GM19455 (cell line): Measurements from ENCODE around the gene DIAPH2.

ENCODE experiments used
- ATAC-seq: cut with Tn5 transposase; IDR thresholded peaks from one replicate; pipeline ENCODE4 v1.9.1; 2021; ENCODE audit not compliant: unreplicated experiment

Gene DIAPH2

DNA sequence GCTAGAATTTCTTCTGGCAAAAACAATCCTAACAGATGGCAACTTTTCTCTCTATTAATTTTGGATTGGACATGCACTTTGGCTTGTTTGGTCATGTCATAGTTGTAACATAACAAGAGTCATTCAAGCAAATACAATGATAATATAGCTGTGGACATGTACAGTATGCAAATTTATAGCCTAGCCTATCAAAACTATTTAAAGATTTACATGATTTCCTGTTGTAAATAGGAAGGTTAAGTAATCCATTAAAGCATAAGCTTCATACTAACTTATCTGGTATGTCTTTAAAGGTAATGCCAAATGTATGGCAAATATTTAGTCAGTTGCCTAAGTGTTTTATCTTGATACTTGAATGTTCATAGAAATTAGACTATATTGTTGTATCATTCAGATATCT is 244.4 kb downstream of the DIAPH2 start:
- no peak for ATAC-seq

DNA sequence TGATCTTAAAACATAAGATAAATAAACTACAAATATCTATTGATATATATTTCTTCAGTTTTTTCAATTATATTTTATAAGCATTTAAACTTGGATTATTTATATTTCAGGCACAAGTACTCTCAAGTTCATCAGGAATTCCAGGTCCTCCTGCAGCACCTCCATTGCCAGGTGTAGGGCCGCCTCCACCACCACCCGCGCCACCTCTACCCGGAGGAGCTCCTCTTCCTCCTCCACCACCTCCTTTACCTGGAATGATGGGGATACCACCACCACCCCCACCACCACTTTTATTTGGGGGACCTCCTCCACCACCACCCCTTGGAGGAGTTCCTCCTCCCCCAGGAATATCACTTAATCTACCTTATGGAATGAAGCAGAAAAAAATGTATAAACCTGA is 273.1 kb downstream of the DIAPH2 start:
- ATAC-seq, result no peak

GRCh38 chrX:96971812-96972211 is 287.2 kb downstream of the DIAPH2 start:
- ATAC-seq, result no peak

DNA sequence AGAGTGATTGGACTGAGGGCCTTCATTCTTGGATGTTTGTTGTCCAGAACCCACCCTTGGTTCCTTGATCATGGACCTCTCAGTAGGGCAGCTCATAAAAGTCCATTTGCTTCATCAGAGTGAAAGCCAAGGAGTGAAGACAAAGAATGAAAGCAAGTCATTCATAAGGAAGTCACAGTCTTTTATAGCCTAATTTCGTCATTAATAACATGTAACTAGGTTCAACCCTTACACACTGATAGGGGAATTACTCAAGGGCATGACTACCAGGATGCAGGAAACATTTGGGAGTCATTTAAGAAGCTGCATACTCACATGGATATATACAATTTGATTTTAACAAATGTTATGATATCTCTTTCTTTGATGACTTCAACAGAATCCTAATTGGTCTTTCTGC is 294.3 kb downstream of the DIAPH2 start:
- no peak for ATAC-seq

DNA sequence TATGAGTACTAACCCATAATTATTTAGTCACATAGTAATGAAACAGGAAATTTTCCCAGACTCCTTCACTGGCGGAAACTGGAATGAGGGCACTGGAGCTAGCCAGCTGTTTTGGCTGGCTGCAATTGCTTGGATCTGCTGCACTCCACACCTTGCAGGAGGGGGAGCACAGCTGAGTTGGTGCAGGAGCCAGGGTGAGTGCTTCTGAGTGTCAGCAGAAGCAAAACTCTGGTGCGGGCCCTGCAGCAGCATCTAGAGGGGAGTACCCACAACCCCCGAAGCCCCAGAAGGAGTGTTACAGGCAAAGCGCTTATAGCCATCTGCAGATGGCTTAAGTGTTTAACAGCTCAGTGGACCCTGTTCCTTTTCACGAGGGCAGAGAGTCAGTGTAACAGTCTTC is 295.1 kb downstream of the DIAPH2 start:
- ATAC-seq, result no peak

- no peak for ATAC-seq
Observed at GRCh38 chrX:96982161-96982560, 297.5 kb downstream of the DIAPH2 start.

- ATAC-seq, result no peak
Observed at GRCh38 chrX:96984538-96984937, 299.9 kb downstream of the DIAPH2 start.

- ATAC-seq, result no peak
Observed at GRCh38 chrX:96985046-96985445, 300.4 kb downstream of the DIAPH2 start.

- ATAC-seq, result no peak
Observed at GRCh38 chrX:96987228-96987627, 302.6 kb downstream of the DIAPH2 start.

GRCh38 chrX:96989830-96990571 is 305.4 kb downstream of the DIAPH2 start:
- ATAC-seq, result no peak

- no peak for ATAC-seq
Observed at GRCh38 chrX:96994093-96994492, 309.5 kb downstream of the DIAPH2 start.

DNA sequence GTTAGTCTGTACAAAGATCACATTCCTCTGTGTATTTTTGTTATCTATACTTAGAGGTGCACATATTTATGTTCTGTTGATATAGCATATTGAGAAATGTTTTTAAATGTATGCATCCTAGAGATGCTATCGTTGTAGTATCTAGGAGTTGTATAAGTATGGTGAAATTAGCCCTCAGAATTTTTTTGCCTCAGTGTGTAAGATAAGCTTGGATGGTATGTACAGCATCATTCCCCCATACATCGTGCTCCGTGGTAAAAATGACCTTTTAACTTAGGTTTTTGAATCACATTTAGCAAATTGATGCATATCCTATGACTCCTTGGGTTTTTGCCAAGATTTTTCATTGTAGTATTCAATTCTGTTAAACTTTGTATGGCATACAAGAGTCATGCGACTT is 312.6 kb downstream of the DIAPH2 start:
- no peak for ATAC-seq

GRCh38 chrX:97000682-97001368 is 316.2 kb downstream of the DIAPH2 start:
- no peak for ATAC-seq

- ATAC-seq, result no peak
Observed at GRCh38 chrX:97006167-97006566, 321.5 kb downstream of the DIAPH2 start.

DNA sequence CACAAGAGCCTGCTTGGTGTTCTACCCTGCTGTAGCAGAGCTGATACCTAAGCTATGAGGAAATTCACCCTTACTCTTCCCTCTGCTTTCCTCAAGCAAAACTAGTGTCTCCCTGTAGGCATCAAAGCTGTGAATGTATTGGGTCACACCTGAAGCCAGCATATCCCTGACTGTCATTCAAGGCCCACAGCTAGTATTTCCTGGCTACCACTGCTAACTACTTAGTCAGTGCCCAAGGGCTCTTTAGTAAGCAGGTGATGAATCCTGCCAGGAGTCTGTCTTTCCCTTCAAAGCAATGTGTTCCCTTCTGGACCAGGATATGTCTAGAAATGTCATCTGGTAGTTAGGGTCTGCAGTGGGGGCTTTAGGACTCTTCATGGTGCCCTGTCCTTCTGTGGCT is 324.7 kb downstream of the DIAPH2 start:
- ATAC-seq, result no peak

GRCh38 chrX:97011540-97011939 is 326.9 kb downstream of the DIAPH2 start:
- no peak for ATAC-seq

DNA sequence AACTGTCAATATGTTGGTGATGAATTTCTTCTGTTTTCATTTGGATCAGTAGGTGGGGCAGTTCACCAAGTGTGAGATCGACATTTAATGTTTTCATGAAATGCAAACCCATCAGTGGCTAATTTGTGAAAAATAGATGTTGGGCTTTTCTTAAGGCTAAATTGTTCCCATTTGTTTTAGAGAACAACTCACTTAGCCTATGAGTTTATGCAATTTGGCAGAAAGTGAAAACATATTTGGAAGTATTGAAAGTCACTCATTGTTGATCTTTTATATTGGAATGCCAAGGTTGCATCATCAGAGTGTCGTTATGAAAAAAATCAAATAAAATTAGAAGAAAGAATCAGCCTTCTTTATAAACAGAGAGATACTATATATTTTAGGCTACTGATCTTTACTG is 331.5 kb downstream of the DIAPH2 start:
- ATAC-seq, result no peak

DNA sequence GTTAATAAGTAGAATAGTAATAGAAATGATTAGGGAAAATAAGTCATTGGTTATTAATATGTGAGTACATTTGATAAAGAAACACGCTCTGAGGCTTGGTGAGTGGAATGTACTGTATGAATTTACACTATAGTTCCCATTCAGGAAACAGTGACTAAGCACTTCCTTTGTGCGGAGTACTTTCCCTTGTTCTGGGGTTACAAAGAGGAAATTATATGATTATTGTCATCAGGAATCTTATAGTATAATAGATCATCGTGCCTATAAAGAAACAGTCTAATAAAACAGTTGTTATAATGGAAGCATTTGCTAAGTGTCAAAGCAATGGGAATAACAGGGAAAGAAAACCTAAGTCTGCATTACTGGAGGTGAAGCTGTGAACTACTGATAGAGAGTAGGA is 337.0 kb downstream of the DIAPH2 start:
- no peak for ATAC-seq

DNA sequence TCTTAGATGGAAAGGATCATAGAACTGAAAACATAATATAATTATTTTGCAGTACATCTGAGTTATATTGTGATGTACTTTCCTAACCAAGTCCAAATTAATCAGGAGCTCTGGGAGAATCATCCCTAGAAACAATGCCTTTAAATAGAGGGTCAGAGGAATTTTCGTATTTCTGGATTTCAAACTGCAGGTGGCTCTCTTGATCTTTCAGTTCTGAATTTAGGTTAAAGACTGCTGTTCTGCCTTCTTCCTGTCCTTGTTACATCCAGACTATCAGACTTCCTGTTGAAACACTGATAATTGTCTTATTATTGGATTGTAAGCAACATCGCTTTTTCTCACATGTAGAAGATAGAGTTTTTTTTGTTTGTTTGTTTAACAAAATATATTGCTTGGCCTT is 341.8 kb downstream of the DIAPH2 start:
- no peak for ATAC-seq

GRCh38 chrX:97027384-97027922 is 342.8 kb downstream of the DIAPH2 start:
- ATAC-seq, result no peak

DNA sequence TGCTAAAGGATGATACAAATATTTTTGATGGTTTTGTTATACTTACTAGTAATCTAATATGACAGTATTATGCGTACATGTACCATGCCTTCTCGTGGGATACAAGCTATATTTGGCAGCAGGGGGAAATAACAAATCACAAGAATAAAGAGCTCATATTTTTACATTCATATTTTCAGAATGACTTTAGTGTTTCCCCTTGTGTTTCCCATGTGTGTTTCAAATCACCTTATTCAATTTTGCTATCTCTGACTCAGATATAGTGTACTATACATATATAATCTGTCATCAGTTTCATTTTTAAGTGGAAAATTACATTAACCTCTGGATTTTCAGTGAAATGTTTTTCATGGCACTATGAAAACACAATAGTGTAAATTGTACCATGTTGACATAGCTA is 345.8 kb downstream of the DIAPH2 start:
- ATAC-seq, result no peak

DNA sequence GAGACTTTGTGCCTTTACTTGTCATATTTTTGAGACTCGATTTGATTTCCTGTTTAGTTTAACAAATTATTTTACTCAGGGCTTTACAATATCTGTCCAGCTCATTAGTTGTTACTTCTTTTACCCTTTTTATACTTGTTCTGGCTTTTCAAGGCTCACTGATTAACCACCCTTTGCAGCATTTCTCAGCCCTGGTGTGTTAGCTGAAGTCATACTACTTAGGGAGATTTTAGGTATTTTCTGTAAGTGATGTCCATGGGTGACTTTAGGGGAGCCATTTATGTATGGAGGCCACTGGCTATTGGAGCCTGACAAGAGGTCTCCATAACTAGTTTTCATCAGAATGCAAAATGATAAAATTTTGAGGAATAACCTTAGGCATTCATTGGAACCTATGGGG is 346.3 kb downstream of the DIAPH2 start:
- no peak for ATAC-seq
